Activated CD8-positive, alpha-beta T cell treated with anti-CD3 and anti-CD28 coated beads for 36 hours (primary cell): ENCODE results near the gene PEX3. TPM values are rescaled to one million over a fixed set of nuclear protein-coding genes. Genes with fewer than 3 reads are reported as not detected.
"Not testable (repeated sequence)": the region's sequence is repeated elsewhere in the genome, so short reads cannot be mapped to it uniquely, and the experiment has no call there.

Source experiments
- ATAC-seq: fragments of 200-7000 bp; cut with Tn5 transposase; one replicate; pipeline ENCODE4 v1.10.0; 2021; ENCODE audit warnings: mild to moderate bottlenecking, moderate library complexity
- CTCF ChIA-PET: fragments of 350-600 bp; sonication (Branson Sonifier 250); formaldehyde crosslinking; loops from one replicate; lab custom pipeline; 2021; ENCODE audit warnings: antibody characterized with exemption; lab: Charles Lee
- POLR2A ChIA-PET: fragments of 350-600 bp; sonication (Branson Sonifier 250); formaldehyde crosslinking; loops from one replicate; lab custom pipeline; 2021; ENCODE audit warnings: antibody characterized with exemption; lab: Charles Lee
- DNase-seq: peaks from one replicate; pipeline ENCODE4 v3.0.0-alpha.2; 2020
- H3K27ac Mint-ChIP-seq: one replicate; pipeline ENCODE4 v1.8.0; 2021; ENCODE audit warnings: mild to moderate bottlenecking, mixed read lengths
- H3K27me3 Mint-ChIP-seq: one replicate; pipeline ENCODE4 v1.8.0; 2021; ENCODE audit warnings: mixed read lengths
- H3K36me3 Mint-ChIP-seq: one replicate; pipeline ENCODE4 v1.8.0; 2021; ENCODE audit warnings: low read depth, mixed read lengths
- H3K4me1 Mint-ChIP-seq: one replicate; pipeline ENCODE4 v1.8.0; 2021; ENCODE audit warnings: low read depth, mixed read lengths
- H3K4me3 Mint-ChIP-seq: one replicate; pipeline ENCODE4 v1.8.0; 2021; ENCODE audit warnings: mild to moderate bottlenecking, moderate library complexity, mixed read lengths
- H3K9me3 Mint-ChIP-seq: one replicate; pipeline ENCODE4 v1.8.0; 2021; ENCODE audit warnings: mixed read lengths
- intact Hi-C: fragments of 100-400 bp; cut with micrococcal nuclease; formaldehyde crosslinking; loops from one replicate; pipeline ENCODE4 v1.10.0; 2022
- total RNA-seq, 2 experiments: library from RNA; stranded (reverse); gene quantifications; one replicate each; pipeline ENCODE4 v1.2.3, GENCODE V29; 2021
- TF ChIP-seq, protein P1 (sequence below): fragments of 200-600 bp; IDR thresholded peaks from one replicate; pipeline ENCODE4 v1.8.0; 2022; ENCODE audit warnings: antibody characterized with exemption, mild to moderate bottlenecking

PEX3 gene
- total RNA-seq, 2 experiments from 2014 or later: 24.9 to 33.6 TPM

DNA sequence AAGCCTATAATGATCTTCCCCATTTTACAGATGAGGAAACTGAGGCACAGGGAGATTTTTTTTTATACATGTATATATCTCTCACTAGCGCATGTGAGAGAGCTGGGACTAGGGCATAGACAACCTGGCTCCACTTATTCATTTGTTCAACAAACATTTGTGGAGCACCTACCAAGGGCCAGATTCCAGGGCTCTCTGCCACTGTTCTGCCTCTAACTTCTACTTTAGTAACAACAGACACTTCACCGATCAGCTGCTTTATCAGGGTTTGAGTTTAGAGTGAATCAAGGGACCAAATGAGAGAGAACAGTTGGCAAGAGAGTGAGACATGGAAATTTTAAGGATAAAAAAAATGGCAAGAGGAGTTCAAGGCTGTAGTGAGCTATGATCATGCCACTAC is 7.5 kb upstream of the PEX3 start:
- H3K4me1 Mint-ChIP-seq: peaks cover 69% of the 10 kb centered on the region
- peaks cover 4% of the 10 kb centered on the region for H3K9me3 Mint-ChIP-seq
- DNase-seq: no peak
- ChIA-PET CTCF (interaction anchor here (1.1 to 1.5 kb wide), 4 partner anchors 10 to 70 kb away, joined by 3 to 4 read pairs (median 4); no protein-coding TSS in a partner anchor), POLR2A (interaction anchor here (0.6 to 1.2 kb wide), 3 partner anchors 69 to 813 kb away, joined by 3 to 4 read pairs (median 3); partner anchors contain the start of gene FUCA2)
- H3K36me3 Mint-ChIP-seq: peaks cover 72% of the 10 kb centered on the region
- no peak overlapping the region for H3K4me3 Mint-ChIP-seq
- H3K27ac Mint-ChIP-seq: peak overlapping the region; percentile 55
- intact Hi-C loops: no loop called here
- TF ChIP-seq, protein P1, sequence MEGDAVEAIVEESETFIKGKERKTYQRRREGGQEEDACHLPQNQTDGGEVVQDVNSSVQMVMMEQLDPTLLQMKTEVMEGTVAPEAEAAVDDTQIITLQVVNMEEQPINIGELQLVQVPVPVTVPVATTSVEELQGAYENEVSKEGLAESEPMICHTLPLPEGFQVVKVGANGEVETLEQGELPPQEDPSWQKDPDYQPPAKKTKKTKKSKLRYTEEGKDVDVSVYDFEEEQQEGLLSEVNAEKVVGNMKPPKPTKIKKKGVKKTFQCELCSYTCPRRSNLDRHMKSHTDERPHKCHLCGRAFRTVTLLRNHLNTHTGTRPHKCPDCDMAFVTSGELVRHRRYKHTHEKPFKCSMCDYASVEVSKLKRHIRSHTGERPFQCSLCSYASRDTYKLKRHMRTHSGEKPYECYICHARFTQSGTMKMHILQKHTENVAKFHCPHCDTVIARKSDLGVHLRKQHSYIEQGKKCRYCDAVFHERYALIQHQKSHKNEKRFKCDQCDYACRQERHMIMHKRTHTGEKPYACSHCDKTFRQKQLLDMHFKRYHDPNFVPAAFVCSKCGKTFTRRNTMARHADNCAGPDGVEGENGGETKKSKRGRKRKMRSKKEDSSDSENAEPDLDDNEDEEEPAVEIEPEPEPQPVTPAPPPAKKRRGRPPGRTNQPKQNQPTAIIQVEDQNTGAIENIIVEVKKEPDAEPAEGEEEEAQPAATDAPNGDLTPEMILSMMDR: no peak
- H3K27me3 Mint-ChIP-seq: no peaks in the 10 kb centered on the region
- ATAC-seq: no peak

DNA sequence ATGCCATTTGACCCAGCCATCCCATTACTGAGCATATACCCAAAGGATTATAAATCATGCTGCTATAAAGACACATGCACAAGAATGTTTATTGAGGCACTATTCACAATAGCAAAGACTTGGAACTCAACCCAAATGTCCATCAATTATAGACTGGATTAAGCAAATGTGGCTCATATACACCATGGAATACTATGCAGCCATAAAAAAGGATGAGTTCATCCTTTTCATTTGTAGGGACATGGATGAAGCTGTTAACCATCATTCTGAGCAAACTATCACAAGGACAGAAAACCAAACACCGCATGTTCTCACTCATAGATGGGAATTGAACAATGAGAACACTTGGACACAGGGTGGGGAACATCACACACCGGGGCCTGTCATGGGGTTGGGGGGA is 2.7 kb upstream of the PEX3 start:
- H3K9me3 Mint-ChIP-seq, ATAC-seq, DNase-seq, CTCF ChIA-PET, H3K4me3 Mint-ChIP-seq, intact Hi-C loops, H3K27ac Mint-ChIP-seq, H3K27me3 Mint-ChIP-seq, POLR2A ChIA-PET: not testable (repeated sequence)
- Mint-ChIP-seq H3K36me3 (peaks cover 40% of the 10 kb centered on the region), H3K4me1 (peaks cover 42% of the 10 kb centered on the region)

DNA sequence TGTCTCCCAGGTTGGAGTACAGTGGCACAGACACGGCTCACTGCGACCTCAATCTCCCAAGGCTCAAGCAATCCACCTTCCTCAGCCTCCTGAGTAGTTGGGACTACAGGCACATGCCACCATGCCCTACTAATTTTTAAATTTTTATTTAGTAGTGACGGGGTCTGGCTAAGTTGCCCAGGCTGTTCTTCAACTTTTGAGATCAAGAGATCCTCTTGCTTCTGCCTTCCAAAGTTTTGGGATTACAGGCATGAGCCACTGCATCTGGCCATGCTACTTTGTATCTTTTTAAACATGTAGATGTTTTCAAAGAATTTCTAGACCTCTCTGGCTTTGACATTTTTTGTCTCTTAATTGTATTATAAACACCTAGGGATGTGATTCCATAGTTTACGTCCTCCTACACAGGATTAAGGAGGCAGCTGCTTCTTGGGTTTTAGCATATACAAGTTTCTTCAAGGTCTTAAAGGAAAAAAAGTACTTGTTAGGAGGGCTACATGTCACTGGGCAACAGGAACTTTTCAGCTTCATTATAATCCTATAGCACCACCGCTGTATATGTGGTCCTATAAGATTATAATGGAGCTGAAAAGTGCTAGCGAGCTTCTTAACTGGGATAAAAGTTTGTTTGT is 1.4 kb upstream of the PEX3 start:
- Mint-ChIP-seq H3K36me3 (peaks cover 34% of the 10 kb centered on the region), H3K27me3 (no peaks in the 10 kb centered on the region), H3K27ac (peak overlapping the region; percentile 99), H3K4me3 (peak overlapping the region; percentile 88), H3K9me3 (no peaks in the 10 kb centered on the region), H3K4me1 (peaks cover 45% of the 10 kb centered on the region)
- intact Hi-C loops: no loop called here
- DNase-seq: no peak
- no peak for ATAC-seq
- TF ChIP-seq, protein P1: no peak
- POLR2A ChIA-PET: interaction anchor here (2.1 kb wide), 1 partner anchor 62 kb away, joined by 10 read pairs; the partner anchor contains the start of gene FUCA2
- CTCF ChIA-PET: interaction anchor here (0.6 kb wide), 1 partner anchor 126 kb away, joined by 3 read pairs; no protein-coding TSS in a partner anchor

DNA sequence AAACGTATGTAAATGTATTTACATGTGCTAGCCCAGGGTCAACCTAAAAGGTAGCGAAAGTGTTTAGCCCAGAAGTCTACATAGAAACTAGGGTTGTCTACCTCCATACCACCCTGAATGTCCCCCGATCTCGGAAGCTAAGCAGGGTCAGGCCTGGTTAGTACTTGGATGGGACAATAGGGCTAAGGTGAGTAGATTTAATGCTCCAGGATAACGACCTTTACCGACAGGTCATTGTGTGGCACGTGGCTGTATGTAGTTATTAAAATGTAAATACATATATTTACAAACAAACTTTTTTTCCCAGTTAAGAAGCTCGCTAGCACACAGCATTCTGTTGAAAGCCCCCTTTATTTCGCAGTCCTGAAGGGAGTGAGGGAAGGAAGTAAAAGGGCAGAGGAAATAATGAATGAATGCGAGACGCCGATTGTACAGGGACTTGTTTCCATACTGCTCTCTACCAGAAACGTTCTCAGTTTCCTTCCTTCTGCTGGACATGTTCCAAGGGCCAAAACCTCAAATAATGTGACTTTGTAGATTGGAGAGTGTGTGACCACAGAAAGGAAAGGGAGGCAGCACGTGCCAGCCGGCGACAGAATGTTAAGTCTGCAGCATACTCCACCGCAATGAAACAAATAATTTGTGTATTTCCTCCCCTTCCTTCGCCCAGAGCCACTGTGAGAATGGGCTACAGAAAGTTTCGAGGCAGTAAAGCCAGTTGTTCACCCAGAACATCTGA is 722 bp upstream of the PEX3 start:
- TF ChIP-seq, protein P1: no peak
- peak overlapping the region; percentile 99 for H3K27ac Mint-ChIP-seq
- DNase-seq (peak; percentile 55), ATAC-seq (no peak)
- peaks cover 47% of the 10 kb centered on the region for H3K4me1 Mint-ChIP-seq
- intact Hi-C loops: no loop called here
- ChIA-PET CTCF (no interaction called here), POLR2A (interaction anchor here (0.5 to 2.1 kb wide), 8 partner anchors 8 to 548 kb away, joined by 3 to 10 read pairs (median 4); partner anchors contain the start of genes FUCA2 and LTV1)
- no peaks in the 10 kb centered on the region for H3K9me3 Mint-ChIP-seq
- peaks cover 33% of the 10 kb centered on the region for H3K36me3 Mint-ChIP-seq
- no peaks in the 10 kb centered on the region for H3K27me3 Mint-ChIP-seq
- H3K4me3 Mint-ChIP-seq: peak overlapping the region; percentile 88

DNA sequence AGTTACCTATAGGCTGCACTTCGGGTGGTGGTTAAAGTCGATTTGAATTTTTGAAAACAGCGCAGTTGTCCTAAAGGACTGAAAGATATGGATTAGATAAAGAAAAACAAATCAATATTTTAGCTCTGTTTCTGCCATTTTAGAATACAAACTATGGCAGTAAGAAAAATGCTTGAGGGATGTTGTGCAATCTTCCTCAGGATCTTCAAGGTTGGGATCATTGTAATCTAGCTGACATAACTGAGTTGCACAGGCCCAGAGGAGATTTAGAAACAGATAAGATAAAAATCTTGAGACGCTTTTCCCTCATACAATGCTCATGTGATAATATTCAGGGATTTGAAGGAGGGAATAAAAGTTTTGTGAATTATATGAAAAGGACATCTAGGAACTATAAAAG is 926 bp downstream of the PEX3 start:
- H3K4me3 Mint-ChIP-seq: peak overlapping the region; percentile 88
- H3K9me3 Mint-ChIP-seq: no peaks in the 10 kb centered on the region
- DNase-seq (no peak), ATAC-seq (no peak)
- peaks cover 27% of the 10 kb centered on the region for H3K36me3 Mint-ChIP-seq
- H3K27me3 Mint-ChIP-seq: no peaks in the 10 kb centered on the region
- H3K27ac Mint-ChIP-seq: peak overlapping the region; percentile 99
- CTCF ChIA-PET: no interaction called here
- peaks cover 45% of the 10 kb centered on the region for H3K4me1 Mint-ChIP-seq
- TF ChIP-seq, protein P1: no peak
- intact Hi-C loops: no loop called here
- POLR2A ChIA-PET: interaction anchor here (0.6 kb wide), 1 partner anchor 593 kb away, joined by 3 read pairs; no protein-coding TSS in a partner anchor
